IMR-90 (cell line): Measurements from ENCODE around the gene IGHMBP2. TPM values are rescaled to one million over a fixed set of nuclear protein-coding genes. Genes with fewer than 3 reads are reported as not detected.

Experiments
- ATAC-seq: fragments of 200-7000 bp; cut with Tn5 transposase; 2 replicates; pipeline ENCODE4 v1.9.1; 2020; ENCODE audit warnings: low read depth, mild to moderate bottlenecking, moderate library complexity
- BruUV-seq: library from RNA; stranded (reverse); fragments of 400-500 nt; replicated peaks from 2 replicates; lab custom pipeline; 2021; lab: Mats Ljungman, UMichigan
- CTCF ChIA-PET: fragments of 300-600 bp; formaldehyde crosslinking; extraction: SDS; loops from one replicate; lab custom pipeline; 2021; ENCODE audit warnings: antibody characterized with exemption; lab: Yijun Ruan, JAX
- POLR2A ChIA-PET: fragments of 300-600 bp; sonication (Branson Sonifier 250); formaldehyde crosslinking; loops from one replicate; lab custom pipeline; 2022; ENCODE audit warnings: antibody characterized with exemption; ENCODE audit not compliant: unreplicated experiment; lab: Charles Lee
- DNase-seq: peaks from one replicate; pipeline ENCODE4 v3.0.0; 2013
- H2AFZ ChIP-seq: replicated peaks from 2 replicates; pipeline ENCODE3; 2013; ENCODE audit warnings: low read length, mild to moderate bottlenecking; ENCODE audit not compliant: poor library complexity
- H2AK5ac ChIP-seq: 2 replicates; pipeline ENCODE4 v1.6.1; 2013; ENCODE audit warnings: low read depth, low read length, inconsistent platforms
- H2AK9ac ChIP-seq: replicated peaks from 2 replicates; pipeline ENCODE3; 2013; ENCODE audit warnings: mild to moderate bottlenecking, low read depth, low read length, moderate library complexity; ENCODE audit not compliant: poor library complexity
- H2BK120ac ChIP-seq: 2 replicates; pipeline ENCODE4 v1.6.1; 2013; ENCODE audit warnings: low read depth, low read length, inconsistent platforms
- H2BK15ac ChIP-seq: 3 replicates; pipeline ENCODE4 v1.6.1; 2013; ENCODE audit warnings: low read depth, low read length, inconsistent platforms
- H2BK20ac ChIP-seq: 2 replicates; pipeline ENCODE4 v1.6.1; 2013; ENCODE audit warnings: low read depth, mild to moderate bottlenecking, inconsistent platforms, low read length, moderate library complexity
- H2BK5ac ChIP-seq: 2 replicates; pipeline ENCODE4 v1.6.1; 2013; ENCODE audit warnings: mild to moderate bottlenecking, low read depth, low read length, inconsistent platforms; ENCODE audit not compliant: poor library complexity, severe bottlenecking
- H3K14ac ChIP-seq: replicated peaks from 2 replicates; pipeline ENCODE4 v1.6.1; 2013; ENCODE audit warnings: low read depth, low read length, inconsistent platforms
- H3K18ac ChIP-seq: 2 replicates; pipeline ENCODE4 v1.6.1; 2013; ENCODE audit warnings: low read depth, low read length, control low read depth
- H3K23ac ChIP-seq: 2 replicates; pipeline ENCODE4 v1.6.1; 2013; ENCODE audit warnings: low read depth, low read length, inconsistent platforms
- H3K27ac ChIP-seq: 2 replicates; pipeline ENCODE4 v1.5.1; 2013; ENCODE audit warnings: mild to moderate bottlenecking, control low read depth, low read length; ENCODE audit not compliant: insufficient read depth
- H3K27me3 ChIP-seq: 2 replicates; pipeline ENCODE4 v1.6.1; 2013; ENCODE audit warnings: low read length; ENCODE audit not compliant: control insufficient read depth, insufficient read depth
- H3K36me3 ChIP-seq: 2 replicates; pipeline ENCODE4 v1.6.1; 2013; ENCODE audit warnings: low read length, mixed read lengths; ENCODE audit not compliant: control insufficient read depth, insufficient read depth
- H3K4ac ChIP-seq: 2 replicates; pipeline ENCODE4 v1.6.1; 2013; ENCODE audit warnings: low read depth, low read length, inconsistent platforms
- H3K4me1 ChIP-seq: 2 replicates; pipeline ENCODE4 v1.6.1; 2013; ENCODE audit warnings: low read length, mixed read lengths; ENCODE audit not compliant: control insufficient read depth, insufficient read depth
- H3K4me2 ChIP-seq: 2 replicates; pipeline ENCODE4 v1.6.1; 2013; ENCODE audit warnings: low read depth, mild to moderate bottlenecking, control low read depth, low read length, moderate library complexity
- H3K4me3 ChIP-seq: 2 replicates; pipeline ENCODE4 v1.5.1; 2013; ENCODE audit warnings: low read depth, mild to moderate bottlenecking, control low read depth, low read length, moderate library complexity; ENCODE audit not compliant: insufficient read depth
- H3K56ac ChIP-seq: 2 replicates; pipeline ENCODE4 v1.6.1; 2013; ENCODE audit warnings: low read length, inconsistent platforms; ENCODE audit not compliant: insufficient read depth; ENCODE audit errors: extremely low read depth
- H3K79me1 ChIP-seq, 2 experiments: 2 replicates each; pipeline ENCODE4 v1.6.1; 2013; ENCODE audit warnings: low read length in 2 of 2, inconsistent platforms in 1 of 2, low read depth in 1 of 2
- H3K9ac ChIP-seq: 2 replicates; pipeline ENCODE4 v1.6.1; 2013; ENCODE audit warnings: low read depth, low read length, control low read depth
- H3K9me1 ChIP-seq: 2 replicates; pipeline ENCODE4 v1.6.1; 2013; ENCODE audit warnings: low read length, inconsistent platforms; ENCODE audit not compliant: insufficient read depth
- H3K9me3 ChIP-seq: 2 replicates; pipeline ENCODE4 v1.6.1; 2013; ENCODE audit warnings: low read length; ENCODE audit not compliant: control insufficient read depth, insufficient read depth
- H4K20me1 ChIP-seq: 2 replicates; pipeline ENCODE4 v1.6.1; 2013; ENCODE audit warnings: low read length, inconsistent platforms; ENCODE audit not compliant: insufficient read depth
- H4K5ac ChIP-seq: 2 replicates; pipeline ENCODE4 v1.6.1; 2013; ENCODE audit warnings: mild to moderate bottlenecking, low read depth, low read length, control low read depth
- H4K8ac ChIP-seq, 2 experiments: 2 replicates each; pipeline ENCODE4 v1.6.1; 2013; ENCODE audit warnings: low read depth in 2 of 2, low read length in 2 of 2, control low read depth in 1 of 2, inconsistent platforms in 1 of 2
- H4K91ac ChIP-seq: 2 replicates; pipeline ENCODE4 v1.6.1; 2013; ENCODE audit warnings: low read depth, low read length, inconsistent platforms; ENCODE audit not compliant: insufficient read depth
- BHLHE40 ChIP-seq: fragments of 150-350 bp; IDR thresholded peaks from 2 replicates; pipeline ENCODE4 v1.6.1; 2016; ENCODE audit warnings: mild to moderate bottlenecking, low read depth, low read length
- CEBPB ChIP-seq: IDR thresholded peaks from 2 replicates; pipeline ENCODE4 v1.6.1; 2012; ENCODE audit warnings: low read depth, low read length, improper control_type of control experiment
- CHD1 ChIP-seq: IDR thresholded peaks from 2 replicates; pipeline ENCODE4 v1.6.1; 2012; ENCODE audit warnings: low read depth, low read length, improper control_type of control experiment
- ELK1 ChIP-seq: fragments of 150-350 bp; IDR thresholded peaks from 2 replicates; pipeline ENCODE4 v1.6.1; 2016; ENCODE audit warnings: low read depth, mild to moderate bottlenecking, low read length, moderate library complexity, borderline replicate concordance
- FOS ChIP-seq: fragments of 150-350 bp; IDR thresholded peaks from 2 replicates; pipeline ENCODE4 v1.6.1; 2016; ENCODE audit warnings: low read depth, low read length
- MAFK ChIP-seq: IDR thresholded peaks from 2 replicates; pipeline ENCODE4 v1.6.1; 2012; ENCODE audit warnings: low read depth, low read length, improper control_type of control experiment
- MAZ ChIP-seq: IDR thresholded peaks from 2 replicates; pipeline ENCODE4 v1.6.1; 2012; ENCODE audit warnings: low read depth, mild to moderate bottlenecking, low read length, improper control_type of control experiment, moderate library complexity, borderline replicate concordance
- MXI1 ChIP-seq: IDR thresholded peaks from 2 replicates; pipeline ENCODE4 v1.6.1; 2012; ENCODE audit warnings: low read depth, mild to moderate bottlenecking, low read length, moderate library complexity, borderline replicate concordance
- NFE2L2 ChIP-seq: fragments of 150-350 bp; IDR thresholded peaks from 2 replicates; pipeline ENCODE4 v1.6.1; 2016; ENCODE audit warnings: low read depth, mild to moderate bottlenecking, low read length
- POLR2A ChIP-seq: IDR thresholded peaks from 2 replicates; pipeline ENCODE4 v1.6.1; 2012; ENCODE audit warnings: mild to moderate bottlenecking, low read depth, low read length
- RAD21 ChIP-seq: IDR thresholded peaks from 2 replicates; pipeline ENCODE4 v1.6.1; 2012; ENCODE audit warnings: low read length, improper control_type of control experiment
- RCOR1 ChIP-seq: IDR thresholded peaks from 2 replicates; pipeline ENCODE4 v1.6.1; 2012; ENCODE audit warnings: mild to moderate bottlenecking, low read length, improper control_type of control experiment; ENCODE audit not compliant: insufficient replicate concordance
- RFX5 ChIP-seq: IDR thresholded peaks from 2 replicates; pipeline ENCODE4 v1.8.0; 2012; ENCODE audit warnings: low read depth, mild to moderate bottlenecking, low read length, moderate library complexity
- SMC3 ChIP-seq: fragments of 150-350 bp; IDR thresholded peaks from 2 replicates; pipeline ENCODE4 v1.6.1; 2016; ENCODE audit warnings: low read depth, mild to moderate bottlenecking, antibody characterized with exemption, low read length, moderate library complexity
- USF2 ChIP-seq: fragments of 150-350 bp; IDR thresholded peaks from 2 replicates; pipeline ENCODE4 v1.6.1; 2017; ENCODE audit warnings: mild to moderate bottlenecking, antibody characterized with exemption, low read length, low read depth
- WGBS, 2 experiments: methylation state at CpG; one replicate each; pipeline versions ENCODE4 v1.1.5 to v1.1.7; 2013; ENCODE audit warnings: missing lambda C conversion rate in 2 of 2; ENCODE audit not compliant: insufficient read length in 1 of 2; ENCODE audit errors: extremely low coverage in 2 of 2; 5-methylcytosine and 5-hydroxymethylcytosine counted together
- dilution Hi-C: fragments of 300-500 bp; cut with HindIII; formaldehyde crosslinking; loops from one replicate; pipeline ENCODE4 v1.14.3; 2018; ENCODE audit warnings: low sequenced_read_pairs; ENCODE audit not compliant: unreplicated experiment
- in situ Hi-C: fragments of 300-500 bp; cut with MboI; formaldehyde crosslinking; loops from 3 replicates; pipeline ENCODE4 v1.14.3; 2019; ENCODE audit warnings: low sequenced_read_pairs, inconsistent platforms, mixed read lengths
- intact Hi-C: fragments of 100-400 bp; cut with micrococcal nuclease; formaldehyde crosslinking; loops from 2 replicates; pipeline ENCODE4 v1.10.0; 2022
- polyA plus RNA-seq, 3 experiments: library from polyadenylated mRNA; depleted of rRNA; stranded (reverse); fragments of >200 nt; gene quantifications; 2 replicates each; pipeline ENCODE4 v1.2.3, GENCODE V29; 2012; ENCODE audit warnings: low replicate concordance in 1 of 3
- total RNA-seq: library from RNA; depleted of rRNA; stranded (reverse); fragments of >200 nt; gene quantifications from 2 replicates; pipeline ENCODE4 v1.2.3, GENCODE V29; 2012

IGHMBP2 gene
- total and polyA plus RNA-seq, 2 of the 4 experiments (the other 2 are of a cell fraction), result 4.5 to 11.1 TPM

GRCh38 chr11:68936676-68937620 lies 33.3 kb downstream of the IGHMBP2 start (continued):
- no peak for TF ChIP-seq NFE2L2
- no peak for TF ChIP-seq MXI1

GRCh38 chr11:68938088-68938487 lies 34.4 kb downstream of the IGHMBP2 start:
- Histone ChIP-seq H3K36me3 (peaks cover 66% of the 10 kb centered on the region), H3K79me1 (no peaks in the 10 kb centered on the region), H2AFZ (no peak overlapping the region), H4K20me1 (no peaks in the 10 kb centered on the region), H3K27me3 (no peaks in the 10 kb centered on the region), H3K23ac (no peak overlapping the region), H2BK120ac (no peak overlapping the region), H3K9ac (no peak overlapping the region), H3K27ac (no peak overlapping the region), H3K4me3 (no peak overlapping the region), H3K4me2 (no peak overlapping the region), H3K9me3 (no peaks in the 10 kb centered on the region), H2AK9ac (no peak overlapping the region), H4K5ac (no peak overlapping the region), H2AK5ac (no peak overlapping the region), H3K4ac (no peak overlapping the region), H4K91ac (no peak overlapping the region), H2BK15ac (no peak overlapping the region), H4K8ac (no peak overlapping the region), H3K9me1 (0 out of 2 replicates have a peak, but pooled peaks cover 4% of the 10 kb centered on the region), H2BK5ac (no peak overlapping the region), H3K4me1 (peaks cover 8% of the 10 kb centered on the region; the same call in 1 of the 2 replicates), H2BK20ac (no peak overlapping the region), H3K18ac (no peak overlapping the region), H3K56ac (no peak overlapping the region; the same call in 1 of the 2 replicates), H3K14ac (no peak overlapping the region)
- ChIA-PET POLR2A (no interaction called here), CTCF (no interaction called here)
- 93% methylated on average over 8 of the region's 18 CpGs; no CpG with 5 or more reads in 1 of the 2 experiments for WGBS, 2 experiments
- intact Hi-C loops, result no loop called here
- in situ Hi-C loops, result loop anchor here (25.0 kb wide), 1 partner anchor 724 kb away; no protein-coding TSS in a partner anchor
- ATAC-seq, result no peak
- no TSS peak for BruUV-seq
- no peak for DNase-seq
- dilution Hi-C loops, result no loop called here
- no peak for TF ChIP-seq RAD21
- TF ChIP-seq NFE2L2, result no peak
- TF ChIP-seq RFX5, result no peak
- TF ChIP-seq MAFK, result no peak
- TF ChIP-seq RCOR1, result no peak
- no peak for TF ChIP-seq SMC3
- TF ChIP-seq CEBPB, result no peak
- TF ChIP-seq POLR2A, result no peak
- no peak for TF ChIP-seq FOS
- no peak for TF ChIP-seq MAZ
- no peak for TF ChIP-seq USF2
- TF ChIP-seq MXI1, result no peak
- no peak for TF ChIP-seq BHLHE40
- no peak for TF ChIP-seq CHD1
- no peak for TF ChIP-seq ELK1
